Keratinocyte (primary cell): ENCODE measurements around the gene CD53. TPM values are rescaled to one million over a fixed set of nuclear protein-coding genes. Genes with fewer than 3 reads are reported as not detected.

Source experiments
- DNase-seq: peaks from one replicate; pipeline ENCODE4 v3.0.0-alpha.2; 2011; ENCODE audit warnings: low read depth, missing footprints, low spot score
- FAIRE-seq: peaks from 2 replicates; lab custom pipeline; 2011; peaks lifted over from hg19 to GRCh38; lab: Jason Lieb, UNC
- H2AFZ ChIP-seq: 2 replicates; pipeline ENCODE4 v1.6.0; 2012; ENCODE audit warnings: low read length, control low read depth, inconsistent platforms; ENCODE audit not compliant: control insufficient read depth
- H3K27ac ChIP-seq: 2 replicates; pipeline ENCODE4 v1.5.1; 2011; ENCODE audit warnings: low read length; ENCODE audit not compliant: control insufficient read depth, insufficient read depth
- H3K27me3 ChIP-seq: 3 replicates; pipeline ENCODE4 v1.6.0; 2011; ENCODE audit warnings: low read length; ENCODE audit not compliant: control insufficient read depth, insufficient read depth; ENCODE audit errors: extremely low read depth
- H3K36me3 ChIP-seq, 2 experiments: 2 replicates in 1 of 2; 3 replicates in 1 of 2; pipeline ENCODE4 v1.5.1; 2011; ENCODE audit warnings: low read length in 2 of 2, mild to moderate bottlenecking in 1 of 2; ENCODE audit not compliant: control insufficient read depth in 2 of 2, insufficient read depth in 2 of 2; ENCODE audit errors: extremely low read depth in 1 of 2
- H3K4me1 ChIP-seq: 3 replicates; pipeline ENCODE4 v1.5.1; 2011; ENCODE audit warnings: low read length; ENCODE audit not compliant: control insufficient read depth, insufficient read depth; ENCODE audit errors: extremely low read depth
- H3K4me2 ChIP-seq: 3 replicates; pipeline ENCODE4 v1.6.0; 2011; ENCODE audit warnings: low read depth, low read length; ENCODE audit not compliant: control insufficient read depth, insufficient read depth; ENCODE audit errors: extremely low read depth
- H3K4me3 ChIP-seq, 3 experiments: fragments of 200-600 bp in 1 of 3; sonication (generic) in 1 of 3; 2 replicates in 2 of 3; 3 replicates in 1 of 3; pipeline ENCODE4 v1.5.1; 2011 to 2016; ENCODE audit warnings: low read length in 3 of 3, mild to moderate bottlenecking in 3 of 3, control low read depth in 2 of 3, inconsistent platforms in 1 of 3, low read depth in 1 of 3, mixed read lengths in 1 of 3, mixed run types in 1 of 3, moderate library complexity in 1 of 3; ENCODE audit not compliant: control insufficient read depth in 2 of 3, insufficient read depth in 2 of 3; ENCODE audit errors: extremely low read depth in 1 of 3
- H3K79me2 ChIP-seq: 2 replicates; pipeline ENCODE4 v1.6.0; 2012; ENCODE audit warnings: low read length; ENCODE audit not compliant: control insufficient read depth, insufficient read depth
- H3K9ac ChIP-seq: 3 replicates; pipeline ENCODE4 v1.6.0; 2011; ENCODE audit warnings: low read length; ENCODE audit not compliant: control insufficient read depth, insufficient read depth; ENCODE audit errors: extremely low read depth
- H3K9me1 ChIP-seq: 3 replicates; pipeline ENCODE4 v1.6.0; 2011; ENCODE audit warnings: low read length; ENCODE audit not compliant: control insufficient read depth, insufficient read depth; ENCODE audit errors: extremely low read depth
- H3K9me3 ChIP-seq: 2 replicates; pipeline ENCODE4 v1.5.1; 2012; ENCODE audit warnings: low read depth, low read length; ENCODE audit not compliant: control insufficient read depth
- H4K20me1 ChIP-seq: 3 replicates; pipeline ENCODE4 v1.6.0; 2011; ENCODE audit warnings: low read length; ENCODE audit not compliant: control insufficient read depth, insufficient read depth; ENCODE audit errors: extremely low read depth
- CTCF ChIP-seq, 3 experiments: IDR thresholded peaks in 1 of 3; conservative IDR thresholded peaks in 1 of 3; optimal IDR thresholded peaks in 1 of 3; 2 replicates in 2 of 3; 3 replicates in 1 of 3; pipeline versions ENCODE3 to v1.5.1; 2011; ENCODE audit warnings: low read length in 3 of 3, mild to moderate bottlenecking in 3 of 3, moderate library complexity in 2 of 3, control low read depth in 1 of 3, inconsistent platforms in 1 of 3; ENCODE audit not compliant: insufficient read depth in 2 of 3; ENCODE audit errors: extremely low read depth in 1 of 3
- EZH2 ChIP-seq: IDR thresholded peaks from one replicate; pipeline ENCODE4 v1.6.1; 2012; ENCODE audit warnings: inconsistent platforms, mild to moderate bottlenecking, low read length, moderate library complexity
- dilution Hi-C: fragments of 300-500 bp; cut with MboI; formaldehyde crosslinking; loops from one replicate; pipeline ENCODE4 v1.7.0; 2020; ENCODE audit warnings: low sequenced_read_pairs; ENCODE audit not compliant: extremely low pct_ligation_motif_present
- polyA plus RNA-seq, 5 experiments: library from polyadenylated mRNA; depleted of rRNA in 3 of 5; stranded (reverse) in 3 of 5; stranded (forward) in 1 of 5; unstranded in 1 of 5; fragments of >200 nt; gene quantifications; 1 replicate in 1 of 5; 2 replicates in 3 of 5; 3 replicates in 1 of 5; pipeline versions ENCODE4 v1.2.1 to v1.2.3, GENCODE V29; 2011 to 2012; ENCODE audit warnings: missing spikeins in 2 of 5, low read depth in 1 of 5, low replicate concordance in 1 of 5

Gene CD53
- polyA plus RNA-seq, 1 donor (not counting 4 experiments of a cell fraction or from before 2014, with no cell fraction given) = 0.09 TPM

- Histone ChIP-seq H3K9ac (no peak overlapping the region), H4K20me1 (no peaks in the 10 kb centered on the region), H3K79me2 (no peaks in the 10 kb centered on the region), H3K9me1 (no peaks in the 10 kb centered on the region), H3K4me3 (no peak overlapping the region), H3K27ac (no peak overlapping the region), H3K9me3 (no peaks in the 10 kb centered on the region), H3K4me2 (no peak overlapping the region), H3K36me3 (no peaks in the 10 kb centered on the region), H2AFZ (no peak overlapping the region), H3K27me3 (no peaks in the 10 kb centered on the region), H3K4me1 (no peaks in the 10 kb centered on the region)
- dilution Hi-C loops = no loop called here
- FAIRE-seq (no peak), DNase-seq (no peak)
- TF ChIP-seq EZH2 (no peak), CTCF (optimal IDR thresholded peaks at IDR 0.05 in 1 of 3, IDR thresholded peaks at IDR 0.05 in 1 of 3, conservative IDR thresholded peaks at IDR 0.05 in 1 of 3; ENCODE audit: extremely low read depth in 1 of 3, insufficient read depth in 2 of 3, low read length in 3 of 3) (no peak)
These were observed 63.6 kb downstream of the CD53 start for GRCh38 chr1:110936567-110936966.

- no peaks in the 10 kb centered on the region for H4K20me1 ChIP-seq
- no peaks in the 10 kb centered on the region for H3K9me3 ChIP-seq
- dilution Hi-C loops = no loop called here
- no peak overlapping the region for H3K4me3 ChIP-seq
- no peaks in the 10 kb centered on the region for H3K79me2 ChIP-seq
- H2AFZ ChIP-seq = no peak overlapping the region
- FAIRE-seq (no peak), DNase-seq (no peak)
- H3K4me1 ChIP-seq = peaks cover 3% of the 10 kb centered on the region
- TF ChIP-seq CTCF (optimal IDR thresholded peaks at IDR 0.05 in 1 of 3, IDR thresholded peaks at IDR 0.05 in 1 of 3, conservative IDR thresholded peaks at IDR 0.05 in 1 of 3; ENCODE audit: extremely low read depth in 1 of 3, insufficient read depth in 2 of 3, low read length in 3 of 3) (no peak), EZH2 (no peak)
- no peak overlapping the region for H3K9ac ChIP-seq
- H3K27me3 ChIP-seq = no peaks in the 10 kb centered on the region
- H3K27ac ChIP-seq = no peak overlapping the region
- H3K36me3 ChIP-seq = peaks cover 2 to 4% of the 10 kb centered on the region in 2 experiments
- H3K9me1 ChIP-seq = no peaks in the 10 kb centered on the region
- no peak overlapping the region for H3K4me2 ChIP-seq
These were observed 71.9 kb downstream of the CD53 start for GRCh38 chr1:110944806-110945205.
